Glomerular visceral epithelial cell (primary cell): ENCODE data around the gene ADAMTS2.

Source experiments
- DNase-seq: peaks from one replicate; pipeline ENCODE4 v3.0.0-alpha.2; 2016; ENCODE audit errors: extremely low spot score

The ADAMTS2 gene

GRCh38 chr5:179232091-179232735 is 113.0 kb downstream of the ADAMTS2 start:
- DNase-seq = no peak

DNA sequence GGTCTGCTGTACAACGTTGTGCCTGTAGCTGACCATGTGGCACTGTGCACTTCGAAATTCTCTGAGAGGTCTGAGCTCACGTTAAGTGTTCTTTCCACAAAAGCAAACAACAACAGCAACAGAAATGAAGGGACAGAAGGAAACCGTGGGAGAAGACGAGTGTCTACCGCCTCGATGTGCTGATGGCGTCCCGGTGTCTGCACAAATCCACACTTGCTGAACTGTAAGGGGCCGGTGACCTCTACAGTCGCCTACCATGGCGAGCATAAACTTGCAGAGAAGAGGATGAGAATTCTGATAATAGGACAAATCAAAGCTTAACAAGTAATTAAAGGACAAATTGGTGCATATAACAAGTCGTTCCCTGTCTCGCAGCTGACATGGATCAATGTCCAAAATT is 114.0 kb downstream of the ADAMTS2 start:
- no peak for DNase-seq

DNA sequence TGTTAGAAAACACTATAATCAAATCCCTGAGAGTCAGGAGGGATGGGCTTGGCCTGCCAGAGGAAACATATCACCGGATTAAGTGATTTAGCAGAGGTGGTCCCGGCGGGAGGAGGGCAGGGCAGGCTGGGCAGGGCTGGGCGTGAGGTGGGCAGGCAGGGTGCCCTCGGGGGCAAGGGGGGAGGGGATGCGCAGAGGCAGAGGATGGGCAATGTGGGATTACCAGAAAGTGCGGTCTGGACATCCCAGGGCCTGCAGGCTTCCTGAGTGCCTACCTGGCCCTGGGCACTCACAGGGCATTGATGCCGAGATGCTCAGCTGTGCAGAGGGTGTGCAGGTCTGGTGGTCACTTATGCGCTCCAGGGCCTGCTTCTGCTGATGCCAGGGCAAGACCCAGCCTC is 115.2 kb downstream of the ADAMTS2 start:
- DNase-seq = no peak

- no peak for DNase-seq
These were observed 115.9 kb downstream of the ADAMTS2 start for GRCh38 chr5:179229331-179229831.

DNA sequence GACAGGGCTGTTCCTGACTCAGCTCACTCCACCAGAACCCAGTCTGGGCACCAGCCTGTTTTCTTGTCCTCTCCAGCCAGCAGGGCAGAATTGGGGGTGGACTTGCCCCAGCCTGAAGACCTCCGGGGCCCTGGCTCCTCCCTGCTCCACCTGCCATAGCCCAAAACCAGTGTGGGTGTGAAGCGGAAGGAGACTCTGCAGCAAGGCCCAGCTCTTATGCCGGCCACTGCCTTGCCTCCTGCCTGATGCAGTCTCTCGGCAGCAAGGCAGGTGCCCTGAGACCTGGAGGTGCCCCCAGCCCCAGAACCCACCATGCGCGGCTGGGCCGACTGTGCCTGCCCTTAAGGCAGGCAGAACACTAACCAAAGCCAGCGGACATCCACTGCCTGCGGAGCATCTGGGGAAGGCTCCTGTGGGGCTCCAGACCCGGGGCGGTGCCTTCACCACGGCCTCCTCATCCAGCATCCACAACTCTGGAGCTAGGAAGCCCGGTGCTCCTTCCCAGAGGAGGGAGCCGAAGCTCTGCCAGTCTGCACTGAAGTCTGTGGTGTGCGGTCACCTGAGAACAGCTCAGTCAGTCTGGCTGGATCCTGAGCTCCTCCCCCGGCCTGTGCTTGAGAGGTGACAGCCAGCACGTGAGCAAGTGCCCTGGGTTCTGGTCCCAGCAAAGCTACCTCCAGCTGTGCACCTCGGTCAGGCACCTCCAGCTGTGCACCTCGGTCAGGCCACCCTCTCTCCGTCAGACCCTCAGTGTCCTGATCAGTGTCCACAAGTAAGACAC is 116.7 kb downstream of the ADAMTS2 start:
- no peak for DNase-seq

DNA sequence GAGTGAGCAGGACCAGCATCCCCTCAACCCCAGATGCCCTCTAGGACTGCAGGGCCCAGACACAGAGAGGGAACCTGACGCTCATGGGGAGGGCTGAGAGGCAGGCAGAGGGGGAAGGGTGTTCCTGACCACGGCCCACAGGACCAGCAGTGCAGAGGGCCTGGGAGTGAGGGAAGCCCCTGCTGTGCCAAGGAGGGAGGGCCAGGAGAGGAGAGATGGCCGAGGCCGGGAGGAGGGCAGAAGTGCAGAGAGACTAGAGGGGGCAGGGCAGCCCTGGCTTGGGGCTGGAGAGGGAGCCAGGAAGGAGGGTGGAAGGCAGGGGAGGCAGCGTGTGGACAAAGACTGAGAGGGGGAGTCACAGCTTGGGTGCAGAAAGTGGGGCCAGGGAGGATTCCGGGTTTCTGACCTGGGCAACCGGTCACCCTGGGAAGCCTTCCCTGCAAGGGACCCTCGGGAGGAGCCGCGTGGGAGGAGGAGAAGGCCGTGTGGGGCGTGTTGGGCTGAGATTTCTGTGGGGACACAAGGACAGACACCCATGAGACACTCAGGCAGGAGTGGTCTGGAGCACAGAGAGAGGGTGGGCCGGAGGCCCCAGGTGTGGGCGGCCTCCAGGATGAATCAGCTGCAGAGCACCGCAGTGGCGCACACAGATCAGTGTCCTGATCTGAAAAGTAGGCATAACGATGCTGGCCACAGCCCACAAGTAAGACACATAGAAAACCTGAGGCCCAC is 117.5 kb downstream of the ADAMTS2 start:
- DNase-seq = no peak

DNA sequence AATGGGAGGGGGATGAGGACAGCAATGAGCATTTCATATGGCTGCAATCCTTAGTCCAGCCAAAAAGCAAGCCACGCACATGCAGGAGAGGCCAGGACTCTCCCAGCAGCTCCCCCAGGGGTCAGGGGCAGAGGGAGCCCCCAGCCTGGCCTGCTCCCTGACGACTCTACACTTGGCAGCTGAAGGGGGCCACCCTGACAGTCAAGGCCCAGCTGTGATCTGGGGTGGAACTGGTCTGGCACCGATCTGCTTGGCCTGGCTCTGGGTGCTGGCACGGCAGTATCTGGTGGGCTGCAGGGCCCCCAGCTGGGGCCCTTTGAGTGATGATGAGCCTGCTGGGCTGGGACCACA is 118.1 kb downstream of the ADAMTS2 start:
- no peak for DNase-seq

- no peak for DNase-seq
These were observed 118.6 kb downstream of the ADAMTS2 start for GRCh38 chr5:179226696-179227095.

- DNase-seq = no peak
These were observed 119.9 kb downstream of the ADAMTS2 start for GRCh38 chr5:179225387-179225786.

DNA sequence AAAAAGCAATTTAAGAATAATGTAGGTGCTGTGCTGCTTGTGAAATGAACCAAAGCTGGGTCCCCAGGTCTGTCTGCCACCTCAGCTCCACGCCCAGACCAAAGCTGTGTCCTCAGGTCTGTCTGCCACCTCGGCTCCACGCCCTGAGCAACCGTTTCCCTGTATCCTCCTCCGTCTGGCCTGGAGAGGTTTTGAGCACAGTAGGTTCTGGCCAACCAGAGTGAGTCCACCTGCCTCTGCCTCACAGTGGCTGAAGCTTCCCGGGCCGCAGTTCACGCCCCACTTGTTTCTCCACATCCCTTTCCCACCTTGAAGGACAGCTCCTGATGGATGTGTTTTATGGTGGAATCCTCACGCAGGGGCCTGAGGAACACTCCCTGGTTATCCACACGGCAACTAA is 120.5 kb downstream of the ADAMTS2 start:
- no peak for DNase-seq

DNA sequence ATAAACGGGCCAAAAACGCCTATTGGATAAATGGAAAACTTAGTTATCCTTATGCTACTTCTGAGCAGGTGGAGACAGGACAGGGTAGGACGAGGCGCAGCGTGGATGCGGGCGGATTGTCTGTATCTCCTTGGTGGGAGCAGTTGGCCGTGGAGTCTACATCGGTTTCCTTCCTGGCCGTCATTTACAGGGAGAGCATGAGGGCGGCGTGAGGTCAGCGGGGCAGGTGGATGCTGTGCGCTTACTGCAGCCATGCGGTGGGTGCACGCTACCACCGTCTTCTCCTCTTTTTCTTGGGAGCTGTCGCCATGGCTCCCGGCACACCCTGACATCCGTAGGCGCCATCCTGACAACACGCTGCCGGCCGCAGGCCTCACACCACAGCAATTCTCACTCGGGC is 121.3 kb downstream of the ADAMTS2 start:
- no peak for DNase-seq

DNA sequence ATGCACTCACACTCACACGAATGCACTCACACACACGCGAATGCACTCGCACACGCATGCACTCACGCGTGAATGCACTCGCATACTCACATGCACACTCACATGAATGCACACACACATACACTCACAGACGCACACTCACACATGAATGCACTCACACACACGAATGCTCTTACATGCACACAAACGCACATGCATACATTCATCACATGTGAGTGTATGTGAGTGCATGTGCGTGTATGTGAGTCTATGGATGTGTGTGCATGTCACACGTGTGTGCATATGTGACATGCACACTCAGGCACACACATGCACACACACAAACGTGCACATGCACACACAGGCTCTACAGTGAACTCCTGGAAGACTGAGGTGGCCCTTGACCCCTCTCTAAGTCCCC is 121.7 kb downstream of the ADAMTS2 start:
- no peak for DNase-seq

DNA sequence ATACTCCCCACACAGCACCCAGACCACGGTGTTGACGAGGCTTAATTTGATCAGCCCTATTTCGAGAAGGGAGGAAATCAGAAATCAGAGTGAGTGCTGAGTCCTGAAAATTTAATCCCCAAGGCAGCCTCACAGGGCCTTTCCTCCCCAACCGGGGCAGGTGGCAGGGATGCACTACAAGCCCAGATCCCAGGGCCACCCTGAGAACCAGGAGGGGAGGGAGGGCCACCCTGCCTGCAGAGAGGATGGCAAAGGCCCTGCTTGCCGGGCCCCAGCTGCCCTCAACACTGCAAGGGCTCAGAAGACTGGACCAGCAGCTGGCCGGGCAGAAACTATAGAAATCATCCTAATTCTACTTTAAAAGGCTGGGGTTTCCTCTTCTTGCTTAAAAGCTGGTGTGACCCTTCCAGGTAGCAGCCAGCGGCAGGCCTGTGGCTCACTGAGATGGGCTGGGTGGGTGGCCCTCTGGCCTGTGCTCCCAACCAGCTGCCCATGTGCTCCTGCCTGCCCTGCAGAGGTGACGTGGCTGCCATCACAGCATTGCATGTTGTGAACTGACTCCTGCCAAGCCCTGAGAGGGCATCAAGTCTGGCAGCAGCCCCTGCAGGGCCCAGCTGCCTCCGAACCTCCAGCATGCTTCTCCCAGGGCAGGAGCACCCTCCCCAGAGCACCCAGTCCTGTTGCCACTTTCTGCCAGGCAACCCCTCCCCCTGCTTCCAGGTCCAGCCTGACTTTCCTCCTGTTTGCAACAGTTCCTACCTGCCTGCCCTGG is 122.8 kb downstream of the ADAMTS2 start:
- DNase-seq = no peak

DNA sequence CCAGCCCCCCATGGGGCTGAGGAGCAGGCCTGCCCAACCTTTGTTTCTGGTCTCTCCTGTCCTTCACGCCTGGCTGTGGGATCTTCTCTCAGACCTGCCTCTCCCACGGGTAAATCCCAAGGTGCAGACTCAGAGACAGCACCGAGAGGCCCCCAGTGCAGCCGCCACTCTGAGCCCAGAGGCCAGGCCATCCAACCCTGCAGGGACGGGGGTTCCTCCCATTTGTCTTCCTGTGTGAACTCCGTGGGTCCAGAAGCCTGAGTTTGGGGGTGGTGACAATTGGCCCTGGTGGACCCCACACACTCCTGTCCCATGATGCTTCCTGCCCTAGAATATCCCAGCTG is 123.4 kb downstream of the ADAMTS2 start:
- no peak for DNase-seq

DNA sequence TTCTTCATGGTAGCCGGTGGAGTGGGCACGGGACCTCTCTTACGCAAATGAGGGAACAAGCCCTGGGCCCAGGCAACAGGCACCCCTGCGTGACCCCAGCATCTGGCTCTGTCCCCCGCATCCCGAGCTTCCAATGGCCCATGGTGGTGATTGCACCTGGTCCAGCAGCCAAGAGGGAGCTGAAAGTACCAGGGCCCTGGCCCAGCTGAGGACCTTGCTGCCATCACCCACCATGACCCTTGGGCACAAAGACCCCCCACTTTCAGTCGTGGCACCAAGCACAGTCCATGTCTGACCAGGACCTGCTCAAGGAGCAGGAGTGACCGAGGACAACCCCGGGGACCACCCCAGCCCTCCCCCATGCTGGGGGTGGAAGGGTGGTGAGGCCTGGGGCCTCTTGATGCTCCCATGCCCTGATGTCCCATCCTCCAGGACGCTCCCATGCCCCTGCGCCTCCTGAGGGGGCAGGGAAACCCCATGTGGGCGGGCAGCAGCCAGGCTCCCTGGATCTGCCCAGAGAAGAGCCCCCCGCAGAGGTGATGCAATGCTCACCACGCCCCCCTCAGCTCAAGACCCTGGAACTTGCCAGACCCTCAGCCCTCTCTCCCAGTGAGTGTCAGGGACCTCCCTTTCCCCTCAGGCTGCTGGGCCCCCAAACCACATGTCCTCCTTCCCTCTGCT is 123.9 kb downstream of the ADAMTS2 start:
- DNase-seq = no peak

GRCh38 chr5:179220716-179221115 is 124.5 kb downstream of the ADAMTS2 start:
- no peak for DNase-seq

DNA sequence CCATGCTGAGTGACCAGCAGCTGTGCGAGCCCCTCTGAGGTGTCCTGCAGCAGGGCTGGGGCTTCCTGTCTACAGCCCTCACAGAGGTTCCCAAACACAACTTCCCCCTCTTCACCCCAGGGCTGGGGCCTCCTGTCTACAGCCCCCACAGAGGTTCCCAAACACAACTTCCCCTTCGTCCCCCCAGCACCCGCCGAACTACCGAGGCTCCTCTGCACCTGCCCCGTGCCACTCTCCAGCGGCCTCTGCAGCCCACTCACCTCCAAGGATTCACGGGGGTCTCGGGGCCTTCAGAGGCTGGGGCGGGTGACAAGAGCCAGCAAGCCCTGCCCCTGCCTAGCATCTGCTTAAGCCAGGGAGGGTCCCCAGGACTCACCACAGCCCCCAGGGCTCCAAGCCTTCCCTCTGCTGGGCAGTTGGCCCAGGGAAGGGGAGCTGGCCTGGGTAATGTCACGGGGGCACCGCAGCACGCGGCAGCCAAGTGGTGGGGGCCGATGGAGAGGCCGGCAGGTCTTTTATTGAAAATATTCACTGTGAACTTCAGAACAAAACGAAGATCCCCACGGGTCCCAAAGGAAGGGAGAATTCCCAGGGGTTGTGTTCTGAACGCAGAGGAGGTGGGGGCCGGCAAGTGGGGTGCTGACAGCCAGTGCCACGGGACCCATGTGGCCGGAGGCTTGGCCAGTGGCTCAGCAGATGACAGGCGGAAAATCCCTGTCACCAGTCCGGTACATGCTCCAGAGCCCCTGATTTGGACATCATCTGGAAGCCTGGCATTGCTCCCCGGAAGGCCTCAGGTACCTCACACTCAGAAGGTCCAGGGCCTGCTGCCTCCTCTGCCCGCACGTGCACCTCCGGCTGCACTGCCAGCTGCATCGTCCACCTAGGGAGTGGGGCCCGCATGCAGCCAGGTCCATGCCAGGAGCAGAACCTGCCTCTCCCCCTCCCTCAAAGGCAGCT is 125.3 kb downstream of the ADAMTS2 start:
- DNase-seq = no peak

- no peak for DNase-seq
These were observed 126.3 kb downstream of the ADAMTS2 start for GRCh38 chr5:179218943-179219330.

- DNase-seq = no peak
These were observed 127.0 kb downstream of the ADAMTS2 start for GRCh38 chr5:179217956-179218942.
